GM21723 (cell line): ENCODE results near the gene WNT7B.

Source experiments
- ATAC-seq: cut with Tn5 transposase; IDR thresholded peaks from one replicate; pipeline ENCODE4 v1.9.1; 2021; ENCODE audit warnings: mild to moderate bottlenecking, moderate library complexity; ENCODE audit not compliant: unreplicated experiment

The WNT7B gene

GRCh38 chr22:45891996-45892621 lies 84.9 kb downstream of the WNT7B start:
- no peak for ATAC-seq

- no peak for ATAC-seq
Observed at GRCh38 chr22:45891471-45891995, 85.4 kb downstream of the WNT7B start.

GRCh38 chr22:45891021-45891421 lies 85.9 kb downstream of the WNT7B start:
- no peak for ATAC-seq

- no peak for ATAC-seq
Observed at GRCh38 chr22:45890351-45890635, 86.7 kb downstream of the WNT7B start.

- ATAC-seq: no peak
Observed at GRCh38 chr22:45889539-45890350, 87.2 kb downstream of the WNT7B start.

GRCh38 chr22:45889093-45889538 lies 87.8 kb downstream of the WNT7B start:
- ATAC-seq: no peak

GRCh38 chr22:45888221-45889092 lies 88.5 kb downstream of the WNT7B start:
- ATAC-seq: no peak

GRCh38 chr22:45887202-45888131 lies 89.5 kb downstream of the WNT7B start:
- ATAC-seq: no peak

- ATAC-seq: no peak
Observed at GRCh38 chr22:45886540-45886939, 90.4 kb downstream of the WNT7B start.

GRCh38 chr22:45885941-45886395 lies 91.0 kb downstream of the WNT7B start:
- ATAC-seq: no peak

- no peak for ATAC-seq
Observed at GRCh38 chr22:45885171-45885840, 91.7 kb downstream of the WNT7B start.

- no peak for ATAC-seq
Observed at GRCh38 chr22:45884201-45885062, 92.5 kb downstream of the WNT7B start.

- no peak for ATAC-seq
Observed at GRCh38 chr22:45883811-45884170, 93.2 kb downstream of the WNT7B start.

GRCh38 chr22:45882881-45883810 lies 93.8 kb downstream of the WNT7B start:
- ATAC-seq: no peak

- ATAC-seq: no peak
Observed at GRCh38 chr22:45881524-45881875, 95.5 kb downstream of the WNT7B start.

GRCh38 chr22:45880716-45881523 lies 96.0 kb downstream of the WNT7B start:
- ATAC-seq: no peak
